Parathyroid adenoma (tissue), 2 donors: ENCODE measurements around the gene FAM171A2.
A peak's percentile ranks its signal among the peaks of the same experiment; 100 is the strongest.
"Not testable (repeated sequence)": the region's sequence is repeated elsewhere in the genome, so short reads cannot be mapped to it uniquely, and the experiment has no call there.

Experiments used
- H2AFZ ChIP-seq: fragments of 300-600 bp; sonication (generic); one replicate; pipeline ENCODE4 v1.7.0; 2017; ENCODE audit warnings: antibody characterized with exemption, mild to moderate bottlenecking
- H3K27ac ChIP-seq: fragments of 300-600 bp; sonication (generic); one replicate; pipeline ENCODE4 v1.7.0; 2017
- H3K27me3 ChIP-seq: fragments of 300-600 bp; sonication (generic); one replicate; pipeline ENCODE4 v1.7.0; 2017; ENCODE audit warnings: low read length; ENCODE audit not compliant: control insufficient read depth, insufficient read depth
- H3K36me3 ChIP-seq: fragments of 300-600 bp; sonication (generic); one replicate; pipeline ENCODE4 v1.7.0; 2017; ENCODE audit warnings: low read length; ENCODE audit not compliant: control insufficient read depth, insufficient read depth
- H3K4me1 ChIP-seq: fragments of 300-600 bp; sonication (generic); one replicate; pipeline ENCODE4 v1.7.0; 2017; ENCODE audit warnings: control low read depth
- H3K4me2 ChIP-seq: fragments of 300-600 bp; sonication (generic); one replicate; pipeline ENCODE4 v1.7.0; 2017; ENCODE audit warnings: low read length
- H3K4me3 ChIP-seq: fragments of 300-600 bp; sonication (generic); one replicate; pipeline ENCODE4 v1.7.0; 2017; ENCODE audit warnings: low read depth, low read length
- H3K79me2 ChIP-seq: fragments of 300-600 bp; sonication (generic); one replicate; pipeline ENCODE4 v1.7.0; 2017; ENCODE audit warnings: control low read depth
- H3K9ac ChIP-seq: fragments of 300-600 bp; sonication (generic); one replicate; pipeline ENCODE4 v1.7.0; 2017; ENCODE audit warnings: mild to moderate bottlenecking
- H3K9me3 ChIP-seq: fragments of 300-600 bp; sonication (generic); one replicate; pipeline ENCODE4 v1.7.0; 2017; ENCODE audit warnings: low read length; ENCODE audit not compliant: control insufficient read depth
- TF ChIP-seq, protein P1 (sequence below): fragments of 300-600 bp; sonication (generic); IDR thresholded peaks from one replicate; pipeline ENCODE4 v1.7.0; 2017; ENCODE audit warnings: antibody characterized with exemption, mild to moderate bottlenecking
- donor health status: primary hyperparathyroidism.

FAM171A2 gene

GRCh38 chr17:44375196-44376017 lies 11.8 kb upstream of the FAM171A2 start:
- H3K4me1 ChIP-seq: peaks cover 16% of the 10 kb centered on the region
- no peak overlapping the region for H3K9ac ChIP-seq
- H3K27me3 ChIP-seq: no peaks in the 10 kb centered on the region
- no peaks in the 10 kb centered on the region for H3K9me3 ChIP-seq
- no peaks in the 10 kb centered on the region for H3K79me2 ChIP-seq
- TF ChIP-seq, protein P1, sequence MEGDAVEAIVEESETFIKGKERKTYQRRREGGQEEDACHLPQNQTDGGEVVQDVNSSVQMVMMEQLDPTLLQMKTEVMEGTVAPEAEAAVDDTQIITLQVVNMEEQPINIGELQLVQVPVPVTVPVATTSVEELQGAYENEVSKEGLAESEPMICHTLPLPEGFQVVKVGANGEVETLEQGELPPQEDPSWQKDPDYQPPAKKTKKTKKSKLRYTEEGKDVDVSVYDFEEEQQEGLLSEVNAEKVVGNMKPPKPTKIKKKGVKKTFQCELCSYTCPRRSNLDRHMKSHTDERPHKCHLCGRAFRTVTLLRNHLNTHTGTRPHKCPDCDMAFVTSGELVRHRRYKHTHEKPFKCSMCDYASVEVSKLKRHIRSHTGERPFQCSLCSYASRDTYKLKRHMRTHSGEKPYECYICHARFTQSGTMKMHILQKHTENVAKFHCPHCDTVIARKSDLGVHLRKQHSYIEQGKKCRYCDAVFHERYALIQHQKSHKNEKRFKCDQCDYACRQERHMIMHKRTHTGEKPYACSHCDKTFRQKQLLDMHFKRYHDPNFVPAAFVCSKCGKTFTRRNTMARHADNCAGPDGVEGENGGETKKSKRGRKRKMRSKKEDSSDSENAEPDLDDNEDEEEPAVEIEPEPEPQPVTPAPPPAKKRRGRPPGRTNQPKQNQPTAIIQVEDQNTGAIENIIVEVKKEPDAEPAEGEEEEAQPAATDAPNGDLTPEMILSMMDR: no peak
- H3K4me2 ChIP-seq: peak overlapping the region; percentile 33
- H3K4me3 ChIP-seq: no peak overlapping the region
- peak overlapping the region; percentile 92 for H2AFZ ChIP-seq
- H3K36me3 ChIP-seq: no peaks in the 10 kb centered on the region
- peak overlapping the region; percentile 81 for H3K27ac ChIP-seq

DNA sequence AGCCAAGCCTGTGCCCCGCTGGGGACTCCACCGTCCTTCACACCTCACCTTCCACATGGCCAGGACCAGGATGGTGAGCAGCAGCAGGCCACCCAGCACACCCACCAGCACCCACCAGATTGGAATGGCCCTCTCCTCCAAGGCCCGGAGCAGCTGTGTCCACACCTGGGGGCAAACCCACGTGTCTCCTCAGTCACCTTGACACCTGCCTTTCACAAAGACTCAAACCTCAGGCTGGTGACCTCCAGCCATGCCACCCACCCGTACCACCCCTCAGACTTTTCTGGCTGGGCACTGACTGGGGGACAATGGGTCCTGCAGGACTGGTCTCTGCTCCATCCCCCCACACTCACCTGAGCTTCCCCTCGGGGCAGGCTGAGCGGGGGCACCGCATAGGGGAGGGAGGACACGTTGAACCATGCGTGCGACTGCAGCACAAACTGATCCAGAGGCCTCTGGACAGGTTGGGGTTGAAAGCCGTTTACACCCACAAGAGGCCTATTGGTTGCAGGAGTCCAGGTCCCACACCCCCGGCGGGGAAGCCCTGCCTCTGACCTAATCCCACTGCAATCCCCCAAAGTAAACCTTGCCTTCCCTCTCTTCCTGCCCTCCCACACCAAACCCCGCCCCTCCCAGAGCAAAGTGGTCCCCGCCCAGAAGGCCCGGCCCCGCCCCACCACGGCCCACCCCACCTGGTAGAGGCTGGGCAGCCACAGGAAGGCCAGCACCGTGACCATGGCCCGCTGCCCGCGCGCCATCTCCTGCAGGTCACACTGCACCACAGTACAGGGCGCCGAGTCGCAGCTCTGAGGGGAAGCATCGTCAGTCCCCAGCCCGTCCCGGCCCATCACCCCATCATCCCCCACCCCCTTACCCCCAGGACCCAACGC lies 10.9 kb upstream of the FAM171A2 start:
- peak overlapping the region; percentile 33 for H3K4me2 ChIP-seq
- no peaks in the 10 kb centered on the region for H3K36me3 ChIP-seq
- no peaks in the 10 kb centered on the region for H3K79me2 ChIP-seq
- H3K9ac ChIP-seq: no peak overlapping the region
- H3K27me3 ChIP-seq: no peaks in the 10 kb centered on the region
- peaks cover 16% of the 10 kb centered on the region for H3K4me1 ChIP-seq
- H2AFZ ChIP-seq: peak overlapping the region; percentile 92
- no peak overlapping the region for H3K4me3 ChIP-seq
- TF ChIP-seq, protein P1: no peak
- peak overlapping the region; percentile 81 for H3K27ac ChIP-seq
- no peaks in the 10 kb centered on the region for H3K9me3 ChIP-seq

DNA sequence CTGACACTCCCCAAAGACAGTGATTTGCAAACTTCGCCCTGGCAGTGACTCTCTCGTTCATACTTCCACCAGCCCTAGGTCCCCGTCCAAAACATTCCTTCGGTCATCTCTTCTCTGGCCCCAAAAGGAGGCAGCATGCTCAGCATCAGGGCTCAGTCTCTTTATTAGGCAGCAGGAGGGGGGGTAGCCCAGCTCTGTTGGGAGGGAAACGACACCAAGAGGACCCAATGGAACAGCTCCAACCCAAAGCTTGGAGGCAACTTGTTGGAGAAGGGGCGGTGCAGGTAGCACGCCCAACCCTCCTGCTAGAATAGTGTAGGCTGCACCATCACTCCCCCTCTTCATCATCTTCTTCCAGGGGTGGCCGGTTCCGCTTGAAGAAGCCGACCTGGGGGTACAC lies 8.4 kb upstream of the FAM171A2 start:
- no peaks in the 10 kb centered on the region for H3K36me3 ChIP-seq
- H3K9me3 ChIP-seq: no peaks in the 10 kb centered on the region
- no peak overlapping the region for H2AFZ ChIP-seq
- H3K27me3 ChIP-seq: no peaks in the 10 kb centered on the region
- H3K27ac ChIP-seq: no peak overlapping the region
- H3K9ac ChIP-seq: no peak overlapping the region
- TF ChIP-seq, protein P1: no peak
- no peaks in the 10 kb centered on the region for H3K79me2 ChIP-seq
- H3K4me2 ChIP-seq: no peak overlapping the region
- no peak overlapping the region for H3K4me3 ChIP-seq
- peaks cover 23% of the 10 kb centered on the region for H3K4me1 ChIP-seq

DNA sequence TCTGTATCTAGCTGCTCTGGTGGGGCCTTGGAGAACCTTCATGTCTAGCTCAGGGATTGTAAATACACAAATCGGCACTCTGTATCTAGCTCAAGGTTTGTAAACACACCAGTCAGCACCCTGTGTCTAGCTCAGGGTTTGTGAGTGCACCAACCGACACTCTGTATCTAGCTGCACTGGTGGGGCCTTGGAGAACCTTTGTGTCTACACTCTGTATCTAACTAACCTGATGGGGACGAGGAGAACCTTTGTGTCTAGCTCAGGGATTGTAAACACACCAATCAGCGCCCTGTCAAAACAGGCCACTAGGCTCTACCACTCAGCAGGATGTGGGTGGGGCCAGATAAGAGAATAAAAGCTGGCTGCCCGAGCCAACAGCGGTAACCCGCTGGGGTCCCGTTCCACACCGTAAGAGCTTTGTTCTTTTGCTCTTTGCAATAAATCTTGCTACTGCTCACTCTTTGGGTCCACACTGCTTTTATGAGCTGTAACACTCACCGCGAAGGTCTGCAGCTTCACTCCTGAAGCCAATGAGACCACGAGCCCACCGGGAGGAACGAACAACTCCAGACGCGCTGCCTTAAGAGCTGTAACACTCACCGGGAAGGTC lies 5.9 kb upstream of the FAM171A2 start:
- H3K9me3 ChIP-seq, H3K4me2 ChIP-seq, H3K9ac ChIP-seq, H3K27me3 ChIP-seq, H3K4me3 ChIP-seq, H2AFZ ChIP-seq, H3K36me3 ChIP-seq, H3K27ac ChIP-seq, H3K79me2 ChIP-seq: not testable (repeated sequence)
- peaks cover 16% of the 10 kb centered on the region for H3K4me1 ChIP-seq

DNA sequence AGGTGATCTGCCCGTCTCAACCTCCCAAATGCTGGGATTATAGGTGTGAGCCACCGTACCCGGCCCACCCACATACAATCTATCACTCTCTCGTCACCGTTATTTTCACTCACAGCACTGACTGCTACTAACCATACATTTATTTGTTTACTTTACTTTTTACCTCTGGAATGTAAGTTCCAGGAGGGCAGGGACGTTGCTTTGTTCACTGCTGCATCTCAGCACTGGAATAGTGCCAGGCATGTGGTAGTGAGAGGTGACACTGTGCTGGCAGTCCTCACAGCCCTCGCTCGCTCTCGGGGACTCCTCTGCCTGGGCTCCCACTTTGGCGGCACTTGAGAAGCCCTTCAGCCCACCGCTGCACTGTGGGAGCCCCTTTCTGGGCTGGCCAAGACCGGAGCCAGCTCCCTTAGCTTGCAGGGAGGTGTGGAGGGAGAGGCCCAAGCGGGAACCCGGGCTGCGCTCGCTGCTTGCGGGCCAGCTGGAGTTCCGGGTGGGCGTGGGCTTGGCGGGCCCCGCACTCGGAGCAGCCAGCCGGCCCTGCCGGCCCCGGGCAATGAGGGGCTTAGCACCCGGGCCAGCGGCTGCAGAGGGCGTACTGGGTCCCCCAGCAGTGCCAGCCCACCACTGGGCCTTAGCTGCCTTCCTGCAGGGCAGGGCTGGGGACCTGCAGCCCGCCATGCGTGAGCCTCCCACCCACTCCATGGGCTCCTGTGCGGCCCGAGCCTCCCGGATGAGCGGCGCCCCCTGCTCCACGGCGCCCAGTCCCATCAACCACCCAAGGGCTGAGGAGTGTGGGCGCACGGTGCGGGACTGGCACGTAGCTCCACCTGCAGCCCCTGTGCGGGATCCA lies 5.0 kb upstream of the FAM171A2 start:
- H3K27me3 ChIP-seq, H3K36me3 ChIP-seq, H3K79me2 ChIP-seq, H3K9ac ChIP-seq, H3K4me2 ChIP-seq, H3K27ac ChIP-seq, H3K4me3 ChIP-seq, H2AFZ ChIP-seq, H3K9me3 ChIP-seq: not testable (repeated sequence)
- peaks cover 16% of the 10 kb centered on the region for H3K4me1 ChIP-seq
